Measurements from ENCODE around the gene UBTFL1.
"Not testable (repeated sequence)": the region's sequence is repeated elsewhere in the genome, so short reads cannot be mapped to it uniquely, and the experiment has no call there.

Gene UBTFL1

GRCh38 chr11:90085650-90086049 is at the start of gene UBTFL1:
Gene UBTFL1 (plus strand): TSS chr11:90085950. CDS start chr11:90085950, 0 bp downstream.
- not testable (repeated sequence) for H3K27ac ChIP-seq

GRCh38 chr11:90051591-90052209 is 34.0 kb upstream of the UBTFL1 start:
- H3K27ac ChIP-seq, result not testable (repeated sequence)

GRCh38 chr11:90052311-90052710 is 33.4 kb upstream of the UBTFL1 start:
- not testable (repeated sequence) for H3K27ac ChIP-seq

GRCh38 chr11:90053545-90053944 is 32.2 kb upstream of the UBTFL1 start:
- H3K27ac ChIP-seq, result not testable (repeated sequence)

GRCh38 chr11:90088731-90089130 is 3.0 kb downstream of the UBTFL1 start:
- not testable (repeated sequence) for H3K27ac ChIP-seq

- H3K27ac ChIP-seq, result not testable (repeated sequence)
These were observed 9.6 kb downstream of the UBTFL1 start for GRCh38 chr11:90095230-90095924.

GRCh38 chr11:90098261-90098660 is 12.5 kb downstream of the UBTFL1 start:
- H3K27ac ChIP-seq, result not testable (repeated sequence)

- no peak for TF ChIP-seq CTCF (IDR thresholded peaks at IDR 0.05)
- no peak for TF ChIP-seq ZFX (IDR thresholded peaks at IDR 0.05; ENCODE audit: borderline replicate concordance)
These were observed 14.7 kb downstream of the UBTFL1 start for GRCh38 chr11:90100431-90100830.

GRCh38 chr11:90113541-90113940 is 27.8 kb downstream of the UBTFL1 start:
- TF ChIP-seq ZFX (IDR thresholded peaks at IDR 0.05; ENCODE audit: borderline replicate concordance) (no peak), CTCF (IDR thresholded peaks at IDR 0.05) (peak; percentile 47)
- H3K27ac ChIP-seq, result no peak overlapping the region

More at GRCh38 chr11:90100431-90100830, 14.7 kb downstream of the UBTFL1 start:
- H3K27ac ChIP-seq, result no peak overlapping the region

GRCh38 chr11:90120191-90120590 is 34.4 kb downstream of the UBTFL1 start:
- TF ChIP-seq CTCF (IDR thresholded peaks at IDR 0.05) (no peak), ZFX (IDR thresholded peaks at IDR 0.05; ENCODE audit: borderline replicate concordance) (no peak)
- peak overlapping the region; percentile 25 for H3K27ac ChIP-seq

- no peak overlapping the region for H3K27ac ChIP-seq
- TF ChIP-seq CTCF (IDR thresholded peaks at IDR 0.05) (no peak), ZFX (IDR thresholded peaks at IDR 0.05; ENCODE audit: borderline replicate concordance) (no peak)
These were observed 38.6 kb downstream of the UBTFL1 start for GRCh38 chr11:90124371-90124770.

All from 22Rv1 (cell line).